HL-60 (cell line): ENCODE results near the gene VWA2.

ENCODE experiments used
- DNase-seq, 2 experiments: peaks; one replicate each; pipeline ENCODE4 v3.0.0-alpha.2; 2010 to 2020; ENCODE audit warnings: low read depth in 1 of 2, low spot score in 1 of 2
- H3K27ac ChIP-seq: fragments of 250-450 bp; sonication (Bioruptor Pico); replicated peaks from 2 replicates; pipeline ENCODE4 v1.5.1; 2020; ENCODE audit warnings: mild to moderate bottlenecking, moderate library complexity
- H3K27me3 ChIP-seq: fragments of 250-450 bp; sonication (Bioruptor Pico); 2 replicates; pipeline ENCODE4 v1.5.1; 2021; ENCODE audit warnings: mild to moderate bottlenecking, moderate library complexity; ENCODE audit not compliant: insufficient read depth, poor library complexity, severe bottlenecking
- H3K4me3 ChIP-seq: replicated peaks from 2 replicates; pipeline ENCODE4 v1.5.1; 2011; ENCODE audit warnings: mild to moderate bottlenecking, control low read depth, low read length; ENCODE audit not compliant: insufficient read depth
- CTCF ChIP-seq: IDR thresholded peaks from one replicate; pipeline ENCODE4 v1.5.1; 2011; ENCODE audit warnings: low read length, control low read depth, inconsistent platforms; ENCODE audit not compliant: insufficient read depth
- GABPA ChIP-seq: IDR thresholded peaks from 2 replicates; pipeline ENCODE4 v1.6.1; 2012; ENCODE audit warnings: low read depth
- POLR2AphosphoS5 ChIP-seq: IDR thresholded peaks from 2 replicates; pipeline ENCODE4 v1.6.1; 2012; ENCODE audit warnings: low read depth
- SPI1 ChIP-seq: IDR thresholded peaks from 2 replicates; pipeline ENCODE4 v1.6.1; 2012; ENCODE audit warnings: low read depth, mild to moderate bottlenecking, borderline replicate concordance
- TF ChIP-seq, protein P1 (sequence below): IDR thresholded peaks from 2 replicates; pipeline ENCODE4 v1.6.1; 2012; ENCODE audit warnings: low read depth; ENCODE audit not compliant: insufficient replicate concordance

Gene VWA2

DNA sequence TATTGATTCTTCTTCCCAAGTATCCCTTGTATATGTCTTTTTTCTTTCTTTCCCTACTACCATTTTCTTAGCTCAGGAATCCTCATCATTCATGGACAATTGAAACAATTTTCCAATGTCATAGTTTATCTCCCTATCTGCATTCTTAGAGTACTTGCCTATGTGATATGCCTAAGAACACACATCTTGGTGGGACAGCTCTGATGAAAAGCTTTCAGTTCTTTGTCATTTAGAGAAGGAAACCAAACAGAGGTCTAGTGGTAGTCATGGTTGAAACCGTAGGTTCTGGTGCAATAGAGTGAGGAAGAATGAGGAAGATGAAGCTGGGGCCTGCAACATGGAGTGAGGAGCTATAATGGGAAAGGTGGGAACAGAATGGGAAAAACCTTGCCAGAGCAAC lies 31.7 kb upstream of the VWA2 start:
- no peak overlapping the region for H3K4me3 ChIP-seq
- TF ChIP-seq POLR2AphosphoS5 (no peak), CTCF (no peak), SPI1 (no peak), GABPA (no peak)
- TF ChIP-seq, protein P1, sequence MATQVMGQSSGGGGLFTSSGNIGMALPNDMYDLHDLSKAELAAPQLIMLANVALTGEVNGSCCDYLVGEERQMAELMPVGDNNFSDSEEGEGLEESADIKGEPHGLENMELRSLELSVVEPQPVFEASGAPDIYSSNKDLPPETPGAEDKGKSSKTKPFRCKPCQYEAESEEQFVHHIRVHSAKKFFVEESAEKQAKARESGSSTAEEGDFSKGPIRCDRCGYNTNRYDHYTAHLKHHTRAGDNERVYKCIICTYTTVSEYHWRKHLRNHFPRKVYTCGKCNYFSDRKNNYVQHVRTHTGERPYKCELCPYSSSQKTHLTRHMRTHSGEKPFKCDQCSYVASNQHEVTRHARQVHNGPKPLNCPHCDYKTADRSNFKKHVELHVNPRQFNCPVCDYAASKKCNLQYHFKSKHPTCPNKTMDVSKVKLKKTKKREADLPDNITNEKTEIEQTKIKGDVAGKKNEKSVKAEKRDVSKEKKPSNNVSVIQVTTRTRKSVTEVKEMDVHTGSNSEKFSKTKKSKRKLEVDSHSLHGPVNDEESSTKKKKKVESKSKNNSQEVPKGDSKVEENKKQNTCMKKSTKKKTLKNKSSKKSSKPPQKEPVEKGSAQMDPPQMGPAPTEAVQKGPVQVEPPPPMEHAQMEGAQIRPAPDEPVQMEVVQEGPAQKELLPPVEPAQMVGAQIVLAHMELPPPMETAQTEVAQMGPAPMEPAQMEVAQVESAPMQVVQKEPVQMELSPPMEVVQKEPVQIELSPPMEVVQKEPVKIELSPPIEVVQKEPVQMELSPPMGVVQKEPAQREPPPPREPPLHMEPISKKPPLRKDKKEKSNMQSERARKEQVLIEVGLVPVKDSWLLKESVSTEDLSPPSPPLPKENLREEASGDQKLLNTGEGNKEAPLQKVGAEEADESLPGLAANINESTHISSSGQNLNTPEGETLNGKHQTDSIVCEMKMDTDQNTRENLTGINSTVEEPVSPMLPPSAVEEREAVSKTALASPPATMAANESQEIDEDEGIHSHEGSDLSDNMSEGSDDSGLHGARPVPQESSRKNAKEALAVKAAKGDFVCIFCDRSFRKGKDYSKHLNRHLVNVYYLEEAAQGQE, result no peak
- DNase-seq, result peak in 1 of 2 experiments; percentile 5
- H3K27me3 ChIP-seq, result no peaks in the 10 kb centered on the region
- H3K27ac ChIP-seq, result no peak overlapping the region

DNA sequence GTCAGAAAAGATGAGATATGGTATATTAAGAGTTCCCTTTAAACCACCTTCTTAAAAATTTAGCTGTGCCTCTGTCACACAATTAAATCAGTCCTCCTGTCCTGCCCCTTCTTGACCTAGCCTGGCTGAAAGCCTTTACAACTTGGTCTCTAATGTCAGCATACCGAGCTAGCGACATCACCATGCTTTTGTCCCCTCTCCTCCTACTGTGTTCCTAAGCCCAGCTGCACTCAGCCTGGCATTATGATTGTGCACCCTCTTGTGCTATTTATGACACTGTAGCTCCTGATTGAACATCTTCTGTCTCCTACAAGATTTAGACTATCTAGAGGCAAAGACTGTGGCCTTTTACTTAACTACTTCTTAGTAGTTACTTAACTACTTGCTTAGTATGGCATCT lies 30.7 kb upstream of the VWA2 start:
- DNase-seq, result no peak

GRCh38 chr10:114212153-114212552 lies 26.9 kb upstream of the VWA2 start:
- no peak for DNase-seq
- Histone ChIP-seq H3K4me3 (no peak overlapping the region), H3K27ac (no peak overlapping the region), H3K27me3 (no peaks in the 10 kb centered on the region)
- TF ChIP-seq SPI1 (no peak), CTCF (no peak), GABPA (no peak), POLR2AphosphoS5 (no peak)
- TF ChIP-seq, protein P1, result no peak

More for the DNA sequence above, 30.7 kb upstream of the VWA2 start:
- TF ChIP-seq, protein P1, result no peak
- TF ChIP-seq POLR2AphosphoS5 (no peak), SPI1 (no peak), GABPA (no peak), CTCF (no peak)
- H3K27ac ChIP-seq, result no peak overlapping the region
- no peaks in the 10 kb centered on the region for H3K27me3 ChIP-seq
- no peak overlapping the region for H3K4me3 ChIP-seq
